GM18526 (cell line): Measurements from ENCODE around the gene NEUROD1.

Source experiments
- POLR2A ChIP-seq: IDR thresholded peaks from 3 replicates; pipeline ENCODE4 v1.6.1; 2011; ENCODE audit not compliant: insufficient read length; ENCODE audit errors: extremely low read depth

The NEUROD1 gene

GRCh38 chr2:181658444-181658843, 21.9 kb downstream of the NEUROD1 start:
- no peak for TF ChIP-seq POLR2A

DNA sequence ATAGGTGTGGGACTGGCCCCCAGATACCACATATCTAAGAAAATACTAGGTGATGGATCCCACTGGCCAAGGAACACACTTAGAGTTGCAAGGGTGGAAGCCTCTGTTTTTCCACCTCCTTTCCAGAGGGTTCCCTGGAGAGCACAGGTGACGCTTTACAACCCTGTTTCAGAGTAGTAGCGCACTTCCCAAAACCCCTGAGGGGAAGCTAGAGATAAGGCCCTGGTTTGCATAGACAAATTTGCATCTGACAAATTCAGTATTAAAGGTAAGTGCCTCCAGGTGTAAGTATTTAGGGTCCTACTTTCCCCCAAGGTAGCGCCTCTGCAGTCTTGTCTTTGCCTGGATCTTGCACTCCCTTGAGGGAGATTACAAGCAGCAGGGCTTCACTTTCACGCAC, 22.9 kb downstream of the NEUROD1 start:
- TF ChIP-seq POLR2A: no peak

- TF ChIP-seq POLR2A: no peak
These were observed 23.6 kb downstream of the NEUROD1 start, which contains the start of gene CERKL for GRCh38 chr2:181656450-181657291. CERKL (minus strand) TSS chr2:181657105; CDS start chr2:181657006, 99 bp downstream.

GRCh38 chr2:181655519-181655918, 24.8 kb downstream of the NEUROD1 start:
- no peak for TF ChIP-seq POLR2A

GRCh38 chr2:181649436-181649979, 30.8 kb downstream of the NEUROD1 start:
- TF ChIP-seq POLR2A: no peak

- TF ChIP-seq POLR2A: no peak
These were observed 31.7 kb downstream of the NEUROD1 start for GRCh38 chr2:181648478-181649155.

- no peak for TF ChIP-seq POLR2A
These were observed 33.8 kb downstream of the NEUROD1 start for GRCh38 chr2:181646415-181646987.

DNA sequence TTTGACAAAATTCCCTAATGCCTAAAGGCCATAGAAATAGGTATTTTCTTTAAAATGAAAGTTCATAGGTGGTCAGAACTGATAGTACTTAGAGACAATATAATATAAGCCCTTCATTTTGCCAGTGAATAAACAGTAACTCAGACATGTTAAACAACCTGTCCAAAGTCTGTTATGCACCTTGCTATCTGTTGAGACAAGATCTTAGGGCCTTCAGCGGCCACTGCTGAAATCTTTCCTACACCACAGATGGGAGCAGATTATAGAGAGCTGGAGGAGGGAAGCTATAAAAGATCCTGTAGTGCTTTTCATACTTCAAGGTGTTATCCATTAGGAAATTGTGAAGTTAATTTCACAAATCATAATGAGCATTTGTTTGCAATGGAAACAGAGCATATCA, 37.2 kb downstream of the NEUROD1 start:
- TF ChIP-seq POLR2A: no peak

DNA sequence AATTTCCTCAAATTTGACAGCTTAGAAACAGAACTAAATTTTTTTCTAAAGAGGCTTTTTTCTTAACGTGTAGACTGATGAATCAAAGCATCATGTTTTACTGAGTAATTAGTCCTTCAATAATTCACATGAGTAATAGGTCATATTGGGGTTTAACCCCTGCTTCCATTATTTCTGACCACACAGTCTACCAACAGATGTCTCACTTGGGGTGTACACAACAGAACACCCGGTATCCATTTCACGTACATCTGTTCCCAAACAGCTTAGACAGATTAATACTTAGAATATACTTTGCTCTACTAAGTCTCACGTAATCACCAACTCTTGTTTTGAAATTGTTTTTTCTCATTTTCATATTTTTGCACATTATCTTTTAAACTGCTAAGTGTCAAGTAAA, 38.2 kb downstream of the NEUROD1 start:
- no peak for TF ChIP-seq POLR2A

GRCh38 chr2:181639686-181640085, 40.6 kb downstream of the NEUROD1 start:
- TF ChIP-seq POLR2A: no peak

DNA sequence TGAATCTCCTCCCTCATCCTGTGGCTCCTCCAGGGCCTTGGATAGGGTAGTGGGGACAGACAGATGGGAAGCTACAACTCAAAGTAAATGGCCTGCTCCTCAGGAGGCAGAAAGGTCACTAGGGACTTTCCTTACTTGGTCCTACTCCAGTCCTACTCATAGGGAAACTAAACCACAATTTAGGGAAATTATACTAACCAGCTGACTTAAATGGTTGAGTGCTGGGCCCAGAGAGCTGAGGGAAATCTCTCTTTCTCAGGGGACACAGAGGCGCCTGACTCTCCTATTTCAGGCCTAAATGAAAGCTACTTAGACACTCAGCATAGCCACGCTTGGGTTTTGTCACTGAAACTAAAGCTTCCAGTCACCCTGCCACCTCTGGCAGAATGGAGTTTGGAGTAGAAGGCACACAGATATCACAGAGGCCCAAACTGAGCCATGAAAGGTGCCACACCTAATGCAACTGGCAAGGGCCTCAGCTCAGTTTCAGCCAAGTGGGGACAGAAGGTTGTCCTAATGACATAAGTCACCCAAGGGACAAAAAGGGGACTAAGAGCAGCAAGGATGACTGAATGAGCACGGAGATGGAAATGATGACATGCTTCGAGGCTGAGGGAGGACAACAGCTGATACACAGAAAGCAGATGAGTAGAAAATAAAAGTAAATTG, 47.5 kb downstream of the NEUROD1 start:
- TF ChIP-seq POLR2A: no peak

DNA sequence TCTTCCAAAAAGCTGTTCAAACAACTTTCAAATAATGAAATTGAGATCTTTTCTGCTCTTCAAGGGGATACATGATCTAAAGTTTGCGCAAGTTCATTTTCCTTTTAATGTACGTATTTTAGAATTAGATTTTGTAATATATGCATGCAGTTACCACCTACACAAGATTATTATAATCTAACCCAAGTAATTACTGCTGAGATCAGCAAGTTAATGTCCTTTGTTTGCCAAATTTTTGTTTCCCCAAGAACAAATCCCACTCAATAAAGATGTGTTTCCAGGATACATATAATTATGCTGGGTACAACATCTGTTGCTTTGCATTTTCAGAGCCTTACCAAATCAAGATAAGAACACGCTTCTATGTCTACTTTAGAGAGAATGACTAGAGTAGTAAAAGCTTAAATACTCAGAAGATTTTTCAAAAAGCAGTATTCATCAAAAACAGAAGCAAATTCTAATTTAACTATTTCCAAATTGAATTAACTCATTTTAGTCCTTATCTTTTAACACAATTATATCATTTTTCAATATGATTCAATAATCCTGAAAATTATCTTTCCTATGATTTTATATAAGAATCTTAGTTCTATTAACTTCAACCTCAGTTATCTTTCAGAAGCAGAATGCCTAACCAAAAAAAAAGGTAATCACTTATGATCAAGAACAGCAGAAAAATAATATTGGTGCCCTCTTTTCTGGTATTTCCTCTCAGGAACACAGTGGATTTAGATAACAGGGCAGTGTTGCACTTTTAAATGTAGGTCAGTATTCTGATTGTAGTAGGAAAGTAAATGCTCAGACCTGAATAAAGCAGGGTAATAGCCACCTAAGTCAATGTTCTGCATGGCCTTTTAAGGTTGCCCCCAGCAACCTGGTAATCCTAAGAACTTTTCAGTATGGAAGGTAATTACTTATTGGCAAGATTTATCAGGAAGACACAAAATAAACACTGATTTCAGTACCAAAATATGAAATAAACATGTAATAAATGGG, 51.4 kb downstream of the NEUROD1 start:
- TF ChIP-seq POLR2A: no peak

- TF ChIP-seq POLR2A: no peak
These were observed 52.8 kb downstream of the NEUROD1 start for GRCh38 chr2:181627545-181627944.

DNA sequence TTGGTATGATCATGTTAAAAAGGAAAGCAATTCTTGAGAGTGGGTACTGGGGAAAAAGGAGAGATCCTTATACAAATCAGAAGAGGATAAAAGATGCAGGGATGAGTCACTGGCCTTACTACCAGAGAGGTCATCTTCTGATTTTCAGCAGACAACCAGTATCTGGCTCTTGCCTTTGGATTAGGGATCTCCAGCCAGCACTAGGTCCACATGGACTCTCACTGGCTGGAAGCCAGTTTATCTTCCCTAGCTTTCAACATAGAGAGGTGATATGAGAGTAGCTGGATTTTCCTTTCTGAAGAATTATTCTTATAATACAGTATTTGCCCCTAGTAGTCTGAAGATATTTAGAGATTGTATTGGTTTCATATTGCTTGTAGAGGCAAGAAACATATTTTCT, 53.6 kb downstream of the NEUROD1 start:
- TF ChIP-seq POLR2A: no peak
